Fibroblast of lung (primary cell): ENCODE data around the gene FAM151B.

Source experiments
- EZH2 ChIP-seq: IDR thresholded peaks from 2 replicates; pipeline ENCODE4 v1.5.1; 2012; ENCODE audit warnings: low read length, control low read depth, mild to moderate bottlenecking; ENCODE audit errors: missing control alignments
- TF ChIP-seq, protein P1 (sequence below), 2 donors: IDR thresholded peaks in 1 of 2; conservative IDR thresholded peaks in 1 of 2; 1 replicate in 1 of 2; 2 replicates in 1 of 2; pipeline ENCODE4 v1.5.1; 2011 to 2012; ENCODE audit warnings: low read length in 2 of 2, control low read depth in 1 of 2, inconsistent platforms in 1 of 2, low read depth in 1 of 2, mild to moderate bottlenecking in 1 of 2

DNA sequence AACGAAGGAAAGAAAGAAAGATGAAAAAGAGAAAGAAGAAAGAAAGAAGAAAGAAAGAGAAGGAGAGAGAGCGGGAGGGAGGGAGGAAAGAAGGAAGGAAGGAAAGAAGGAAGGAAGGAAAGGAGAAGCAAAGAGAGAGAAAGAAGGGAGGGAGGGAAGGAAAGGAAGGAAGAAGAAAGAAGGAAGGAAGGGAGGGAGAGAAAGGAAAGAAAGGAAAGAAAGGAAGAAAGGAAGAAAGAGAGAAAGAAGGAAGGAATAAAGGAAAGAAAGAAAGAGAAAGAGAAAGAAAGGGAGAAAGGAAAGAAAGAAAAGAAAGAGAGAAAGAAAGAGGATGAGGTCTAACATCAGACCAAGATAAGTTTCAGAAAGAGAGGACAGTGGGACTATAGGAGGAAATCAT is 91.2 kb downstream of the FAM151B start:
- TF ChIP-seq, protein P1, sequence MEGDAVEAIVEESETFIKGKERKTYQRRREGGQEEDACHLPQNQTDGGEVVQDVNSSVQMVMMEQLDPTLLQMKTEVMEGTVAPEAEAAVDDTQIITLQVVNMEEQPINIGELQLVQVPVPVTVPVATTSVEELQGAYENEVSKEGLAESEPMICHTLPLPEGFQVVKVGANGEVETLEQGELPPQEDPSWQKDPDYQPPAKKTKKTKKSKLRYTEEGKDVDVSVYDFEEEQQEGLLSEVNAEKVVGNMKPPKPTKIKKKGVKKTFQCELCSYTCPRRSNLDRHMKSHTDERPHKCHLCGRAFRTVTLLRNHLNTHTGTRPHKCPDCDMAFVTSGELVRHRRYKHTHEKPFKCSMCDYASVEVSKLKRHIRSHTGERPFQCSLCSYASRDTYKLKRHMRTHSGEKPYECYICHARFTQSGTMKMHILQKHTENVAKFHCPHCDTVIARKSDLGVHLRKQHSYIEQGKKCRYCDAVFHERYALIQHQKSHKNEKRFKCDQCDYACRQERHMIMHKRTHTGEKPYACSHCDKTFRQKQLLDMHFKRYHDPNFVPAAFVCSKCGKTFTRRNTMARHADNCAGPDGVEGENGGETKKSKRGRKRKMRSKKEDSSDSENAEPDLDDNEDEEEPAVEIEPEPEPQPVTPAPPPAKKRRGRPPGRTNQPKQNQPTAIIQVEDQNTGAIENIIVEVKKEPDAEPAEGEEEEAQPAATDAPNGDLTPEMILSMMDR (conservative IDR thresholded peaks at IDR 0.05 in 1 of 2, IDR thresholded peaks at IDR 0.05 in 1 of 2; ENCODE audit: low read depth in 1 of 2, low read length in 2 of 2) = no peak
- TF ChIP-seq EZH2 = no peak
